ENCODE results near the gene TUBB4A. TPM values are rescaled to one million over a fixed set of nuclear protein-coding genes. Genes with fewer than 3 reads are reported as not detected.

The TUBB4A gene
- total RNA-seq, 2 donors from 2014 or later = 1.1 to 1.7 TPM

DNA sequence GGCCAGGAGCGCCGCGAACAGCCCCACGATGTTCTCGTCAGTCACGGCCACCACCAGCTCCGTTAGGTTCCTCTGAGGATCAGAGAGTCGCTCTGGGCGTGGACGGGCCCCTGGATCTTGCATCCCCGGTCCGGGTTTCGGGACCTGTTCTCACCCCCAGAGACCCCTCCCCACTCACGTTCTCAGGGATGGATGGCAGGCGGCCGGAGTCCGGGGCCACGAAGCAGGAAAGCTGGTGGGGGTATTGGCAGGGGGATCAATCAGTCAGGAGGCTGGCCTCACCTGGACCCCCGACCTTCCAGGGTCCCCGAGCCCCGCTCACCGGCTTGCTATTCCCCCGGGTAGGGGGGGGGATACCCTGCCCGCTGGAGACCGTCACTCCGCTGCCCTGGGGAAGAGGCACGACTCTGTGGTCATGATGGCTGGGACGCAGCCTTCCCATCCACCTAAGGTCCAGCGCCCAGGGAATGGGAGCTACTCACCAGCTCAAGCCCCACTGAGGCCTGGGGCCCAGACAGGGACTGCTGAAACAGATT, 25.1 kb downstream of the TUBB4A start:
- intact Hi-C loops (cut with DNase I, micrococcal nuclease) = no loop called here
- no peak for ATAC-seq

GRCh38 chr19:6476155-6476895, 25.8 kb downstream of the TUBB4A start:
- ATAC-seq = peak; percentile 93
- peak; percentile 93 to 95 for DNase-seq
- intact Hi-C loops (cut with DNase I, micrococcal nuclease) = no loop called here

More for the DNA sequence above, 25.1 kb downstream of the TUBB4A start:
- DNase-seq = no peak

- intact Hi-C loops (cut with DNase I, micrococcal nuclease) = no loop called here
- DNase-seq (peak in 1 of 2 donors; percentile 50), ATAC-seq (peak; percentile 25)
Observed at GRCh38 chr19:6475321-6476108, 26.6 kb downstream of the TUBB4A start.

- ATAC-seq = no peak
- intact Hi-C loops (cut with DNase I, micrococcal nuclease) = no loop called here
Observed at GRCh38 chr19:6473647-6474046, 28.5 kb downstream of the TUBB4A start.

DNA sequence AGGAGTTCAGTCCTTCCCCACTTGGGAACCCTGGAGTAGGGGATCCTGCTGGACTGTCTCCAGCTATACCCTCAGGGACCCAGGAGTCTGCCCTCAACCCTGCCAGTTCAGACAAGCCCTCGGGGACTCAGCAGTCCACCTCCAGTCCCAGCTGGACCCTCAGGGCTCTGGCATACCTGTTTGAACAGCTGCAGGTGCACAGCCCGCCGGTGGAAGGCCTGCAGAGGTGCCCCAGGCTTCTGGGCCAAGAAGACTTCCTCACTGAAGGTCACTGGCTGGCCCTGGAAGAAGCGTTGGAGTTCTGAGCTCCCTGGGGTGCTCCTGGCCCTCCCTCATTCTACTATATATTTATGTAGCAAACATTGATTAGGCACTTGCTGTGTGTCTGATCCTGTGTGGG, 29.4 kb downstream of the TUBB4A start:
- DNase-seq (no peak), ATAC-seq (no peak)
- intact Hi-C loops (cut with DNase I, micrococcal nuclease) = no loop called here

More at GRCh38 chr19:6473647-6474046, 28.5 kb downstream of the TUBB4A start:
- DNase-seq = no peak

GRCh38 chr19:6471076-6471475, 31.0 kb downstream of the TUBB4A start:
- ATAC-seq (no peak), DNase-seq (no peak)
- intact Hi-C loops (cut with DNase I, micrococcal nuclease) = no loop called here

- no peak for DNase-seq
- intact Hi-C loops (cut with DNase I, micrococcal nuclease) = no loop called here
Observed at GRCh38 chr19:6470173-6470572, 31.9 kb downstream of the TUBB4A start.

DNA sequence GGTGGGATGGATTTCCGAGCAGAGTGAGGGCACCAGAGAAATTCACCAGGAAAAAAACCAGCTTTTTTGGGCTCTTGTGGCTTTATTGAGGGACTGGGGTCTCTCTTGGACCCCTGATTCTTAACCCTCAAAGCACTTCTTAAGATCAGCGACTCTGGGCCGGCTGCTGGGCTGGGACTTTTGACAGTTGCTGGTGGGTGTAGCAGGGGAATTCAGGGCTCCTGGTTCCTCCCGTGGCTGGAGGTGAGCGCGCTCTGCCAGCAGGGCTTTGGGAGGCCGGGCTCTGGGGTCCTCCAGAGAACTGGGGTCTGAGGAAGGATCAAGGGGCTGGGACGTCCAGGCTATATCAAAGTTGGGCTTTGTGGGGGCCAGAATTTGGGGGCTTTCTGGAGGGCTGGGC, 34.7 kb downstream of the TUBB4A start:
- DNase-seq = no peak
- ATAC-seq = no peak
- intact Hi-C loops (cut with DNase I, micrococcal nuclease) = no loop called here

More at GRCh38 chr19:6470173-6470572, 31.9 kb downstream of the TUBB4A start:
- ATAC-seq = no peak

DNA sequence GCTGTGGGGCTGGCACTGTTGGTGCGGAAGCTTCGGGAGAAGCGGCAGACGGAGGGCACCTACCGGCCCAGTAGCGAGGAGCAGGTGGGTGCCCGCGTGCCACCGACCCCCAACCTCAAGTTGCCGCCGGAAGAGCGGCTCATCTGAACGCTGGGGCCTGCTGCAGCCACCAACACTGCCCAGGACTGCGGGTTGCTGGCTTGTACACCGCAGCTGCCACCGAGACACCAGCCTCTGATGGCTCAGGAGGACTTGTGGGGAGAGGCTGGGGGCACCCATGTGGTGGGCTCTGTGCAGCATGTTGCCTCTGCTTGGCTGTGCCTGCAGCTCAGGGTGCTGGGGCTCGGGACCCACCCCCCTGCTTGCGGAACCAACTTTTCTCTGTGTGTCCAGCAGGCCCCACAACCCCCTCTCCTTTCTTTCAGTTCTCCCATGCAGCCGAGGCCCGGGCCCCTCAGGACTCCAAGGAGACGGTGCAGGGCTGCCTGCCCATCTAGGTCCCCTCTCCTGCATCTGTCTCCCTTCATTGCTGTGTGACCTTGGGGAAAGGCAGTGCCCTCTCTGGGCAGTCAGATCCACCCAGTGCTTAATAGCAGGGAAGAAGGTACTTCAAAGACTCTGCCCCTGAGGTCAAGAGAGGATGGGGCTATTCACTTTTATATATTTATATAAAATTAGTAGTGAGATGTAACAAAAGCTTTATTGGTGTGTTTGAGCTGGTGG, 35.4 kb downstream of the TUBB4A start:
- ATAC-seq (no peak), DNase-seq (no peak)
- intact Hi-C loops (cut with DNase I, micrococcal nuclease) = no loop called here

DNA sequence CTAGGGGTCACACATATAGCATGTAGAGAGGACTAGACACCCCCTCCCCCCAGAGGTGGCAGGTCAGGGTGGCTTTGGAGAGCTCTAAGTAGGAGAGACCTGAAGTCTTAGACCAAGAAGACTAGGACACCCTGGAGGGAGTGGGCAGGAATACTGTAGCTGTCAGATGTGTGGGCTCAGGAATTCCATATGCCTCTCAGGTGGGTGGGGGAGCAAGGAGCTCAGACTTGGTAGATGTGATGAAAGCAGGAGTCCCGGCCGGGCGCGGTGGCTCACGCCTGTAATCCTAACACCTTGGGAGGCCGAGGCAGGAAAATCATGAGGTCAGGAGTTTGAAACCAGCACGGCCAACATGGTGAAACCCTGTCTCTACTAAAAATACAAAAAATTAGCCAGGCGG, 36.4 kb downstream of the TUBB4A start:
- ATAC-seq (no peak), DNase-seq (no peak)
- intact Hi-C loops (cut with DNase I, micrococcal nuclease) = no loop called here

GRCh38 chr19:6465006-6465405, 37.1 kb downstream of the TUBB4A start:
- intact Hi-C loops (cut with DNase I, micrococcal nuclease) = no loop called here
- ATAC-seq (peak; percentile 12), DNase-seq (no peak)

DNA sequence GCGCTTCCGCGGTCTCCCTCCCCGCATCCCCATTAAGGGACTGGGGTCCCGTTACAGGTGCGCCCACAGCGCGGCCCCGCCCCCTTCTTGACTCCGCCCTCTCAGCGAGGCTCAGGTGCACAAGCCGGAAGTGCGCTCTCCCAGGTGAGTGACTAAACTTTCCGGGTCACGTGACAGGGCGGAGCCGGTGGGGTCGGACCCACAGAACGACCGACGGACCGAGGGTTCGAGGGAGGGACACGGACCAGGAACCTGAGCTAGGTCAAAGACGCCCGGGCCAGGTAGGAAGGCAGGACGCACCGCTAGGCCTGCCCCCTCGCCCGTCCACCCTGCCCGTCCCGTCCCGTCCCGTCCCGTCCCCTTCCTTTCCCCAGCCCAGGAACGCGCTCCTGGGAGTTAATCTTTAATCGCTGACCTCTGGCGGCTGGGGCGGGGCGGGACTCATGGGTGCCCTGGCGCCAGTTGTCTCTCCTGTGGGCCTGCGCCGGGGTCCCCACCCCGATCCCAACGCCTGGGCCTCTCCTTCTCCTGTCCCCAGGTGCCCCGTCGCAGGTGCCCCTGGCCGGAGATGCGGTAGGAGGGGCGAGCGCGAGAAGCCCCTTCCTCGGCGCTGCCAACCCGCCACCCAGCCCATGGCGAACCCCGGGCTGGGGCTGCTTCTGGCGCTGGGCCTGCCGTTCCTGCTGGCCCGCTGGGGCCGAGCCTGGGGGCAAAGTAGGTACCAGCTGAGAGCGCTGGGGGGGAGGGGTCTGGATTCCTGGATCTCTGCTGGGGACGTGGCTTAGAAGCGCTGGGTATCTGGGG, 37.8 kb downstream of the TUBB4A start, which contains the start of gene CRB3:
Gene CRB3 (plus strand): TSS at position 202 of the 804 bp plus-strand sequence. CDS start 431 bp downstream, at position 633.
- ATAC-seq (peak; percentile 63), DNase-seq (peak; percentile 97)
- intact Hi-C loops (cut with DNase I, micrococcal nuclease) = no loop called here

DNA sequence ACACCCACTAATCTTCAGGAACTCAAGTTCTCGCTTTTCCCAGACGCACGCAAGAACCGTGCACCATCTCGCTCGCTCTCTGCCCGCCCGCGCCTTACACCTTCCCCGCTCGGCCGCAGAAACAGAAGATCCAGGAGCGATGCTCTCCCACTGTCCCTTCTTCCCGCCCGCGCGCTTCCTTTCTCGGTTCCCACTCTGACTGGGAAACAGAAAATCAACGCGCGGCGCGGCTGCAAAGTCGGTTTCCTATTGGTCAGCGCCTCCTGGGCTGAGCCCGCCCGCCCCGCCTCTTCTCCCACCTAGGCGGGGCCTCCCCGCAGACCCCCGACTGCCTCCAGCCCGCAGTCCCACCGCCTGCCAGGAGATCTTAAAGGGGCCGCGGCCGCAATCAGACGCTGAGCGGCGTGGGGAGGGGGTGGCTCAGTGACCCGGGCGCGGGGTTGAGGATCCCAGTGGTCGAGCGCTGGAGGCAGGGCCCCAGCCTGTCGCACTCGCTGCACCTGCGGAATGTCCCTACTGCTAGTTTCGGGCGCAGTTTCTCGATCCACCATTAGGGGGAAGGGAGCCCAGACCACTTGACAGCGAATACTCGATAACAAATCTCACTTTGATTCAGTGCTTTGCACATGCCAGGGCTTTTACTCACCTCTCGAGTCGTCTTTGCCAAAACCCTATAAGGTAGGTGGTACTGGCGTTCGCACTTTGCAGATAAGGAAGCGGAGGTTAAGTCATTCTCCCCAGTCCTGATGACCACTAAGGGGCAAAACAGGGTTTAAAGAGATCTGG, 41.8 kb downstream of the TUBB4A start:
- ATAC-seq = peak; percentile 57
- DNase-seq = peak; percentile 98 to 99
- intact Hi-C loops (cut with DNase I, micrococcal nuclease) = no loop called here

DNA sequence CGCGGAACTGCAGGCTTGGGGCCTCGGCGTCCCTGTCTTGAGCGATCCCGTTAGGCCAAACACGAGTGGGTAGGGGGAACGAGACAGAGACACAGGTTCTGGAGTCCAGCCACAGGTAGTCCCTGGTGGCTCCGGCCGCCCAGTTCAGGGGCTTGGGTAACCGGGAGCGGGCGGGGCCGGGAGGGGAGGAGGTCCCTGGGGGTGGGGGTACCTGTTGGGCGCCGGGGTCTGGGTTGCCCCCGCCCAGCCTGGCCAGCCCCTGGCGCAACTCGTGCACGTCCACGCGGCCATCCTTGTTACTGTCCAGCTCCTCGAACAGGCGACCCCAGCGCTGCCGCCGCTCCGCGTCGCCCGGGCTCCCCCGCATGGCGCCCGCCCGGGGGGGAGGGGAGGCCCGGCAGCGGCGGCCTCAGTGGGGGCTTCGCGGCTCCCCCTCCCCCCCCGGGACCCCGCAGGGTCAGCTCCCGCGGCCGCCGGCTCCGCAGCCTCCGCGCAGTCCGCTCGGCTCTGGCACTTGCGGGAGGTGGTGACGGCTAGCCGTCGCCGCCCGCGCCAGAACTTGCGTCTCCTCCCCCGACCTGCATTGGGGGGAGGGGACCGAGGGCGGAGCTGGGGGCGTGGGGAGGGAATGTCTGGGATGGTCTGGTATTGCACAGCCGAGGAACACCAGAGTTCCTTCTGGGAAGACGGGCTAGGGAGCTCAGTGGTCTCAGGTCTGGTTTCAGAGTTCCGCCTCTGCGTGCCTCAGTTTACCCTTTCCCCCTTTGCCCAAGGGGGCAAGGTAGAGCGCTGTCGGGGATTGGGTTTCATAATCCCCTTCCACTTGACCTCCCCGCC, 42.6 kb downstream of the TUBB4A start, which contains the start of gene SLC25A23:
Gene SLC25A23 (minus strand): TSS at position 531 of the 837 bp plus-strand sequence. CDS start 164 bp downstream, at position 367.
- peak; percentile 48 for ATAC-seq
- intact Hi-C loops (cut with DNase I, micrococcal nuclease) = no loop called here

GRCh38 chr19:6458695-6459261, 43.3 kb downstream of the TUBB4A start:
- ATAC-seq (peak; percentile 34), DNase-seq (peak; percentile 45 to 72)
- intact Hi-C loops (cut with DNase I, micrococcal nuclease) = no loop called here

More for the DNA sequence above, 42.6 kb downstream of the TUBB4A start, which contains the start of gene SLC25A23:
- DNase-seq = peak; percentile 79 to 80

All from left colon (tissue), 2 donors.